ENCODE results near the gene NR1D1. TPM values are rescaled to one million over a fixed set of nuclear protein-coding genes. Genes with fewer than 3 reads are reported as not detected.

Gene NR1D1
- total RNA-seq, 1 donor: 6.5 TPM

GRCh38 chr17:40065769-40066510, 34.4 kb downstream of the NR1D1 start:
- no peak for DNase-seq (ENCODE audit: low read depth)
- no peak overlapping the region for H3K4me3 ChIP-seq (ENCODE audit: low read depth, low read length)
- TF ChIP-seq, protein P1, sequence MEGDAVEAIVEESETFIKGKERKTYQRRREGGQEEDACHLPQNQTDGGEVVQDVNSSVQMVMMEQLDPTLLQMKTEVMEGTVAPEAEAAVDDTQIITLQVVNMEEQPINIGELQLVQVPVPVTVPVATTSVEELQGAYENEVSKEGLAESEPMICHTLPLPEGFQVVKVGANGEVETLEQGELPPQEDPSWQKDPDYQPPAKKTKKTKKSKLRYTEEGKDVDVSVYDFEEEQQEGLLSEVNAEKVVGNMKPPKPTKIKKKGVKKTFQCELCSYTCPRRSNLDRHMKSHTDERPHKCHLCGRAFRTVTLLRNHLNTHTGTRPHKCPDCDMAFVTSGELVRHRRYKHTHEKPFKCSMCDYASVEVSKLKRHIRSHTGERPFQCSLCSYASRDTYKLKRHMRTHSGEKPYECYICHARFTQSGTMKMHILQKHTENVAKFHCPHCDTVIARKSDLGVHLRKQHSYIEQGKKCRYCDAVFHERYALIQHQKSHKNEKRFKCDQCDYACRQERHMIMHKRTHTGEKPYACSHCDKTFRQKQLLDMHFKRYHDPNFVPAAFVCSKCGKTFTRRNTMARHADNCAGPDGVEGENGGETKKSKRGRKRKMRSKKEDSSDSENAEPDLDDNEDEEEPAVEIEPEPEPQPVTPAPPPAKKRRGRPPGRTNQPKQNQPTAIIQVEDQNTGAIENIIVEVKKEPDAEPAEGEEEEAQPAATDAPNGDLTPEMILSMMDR (IDR thresholded peaks at IDR 0.05; ENCODE audit: insufficient read depth, low read length): no peak

DNA sequence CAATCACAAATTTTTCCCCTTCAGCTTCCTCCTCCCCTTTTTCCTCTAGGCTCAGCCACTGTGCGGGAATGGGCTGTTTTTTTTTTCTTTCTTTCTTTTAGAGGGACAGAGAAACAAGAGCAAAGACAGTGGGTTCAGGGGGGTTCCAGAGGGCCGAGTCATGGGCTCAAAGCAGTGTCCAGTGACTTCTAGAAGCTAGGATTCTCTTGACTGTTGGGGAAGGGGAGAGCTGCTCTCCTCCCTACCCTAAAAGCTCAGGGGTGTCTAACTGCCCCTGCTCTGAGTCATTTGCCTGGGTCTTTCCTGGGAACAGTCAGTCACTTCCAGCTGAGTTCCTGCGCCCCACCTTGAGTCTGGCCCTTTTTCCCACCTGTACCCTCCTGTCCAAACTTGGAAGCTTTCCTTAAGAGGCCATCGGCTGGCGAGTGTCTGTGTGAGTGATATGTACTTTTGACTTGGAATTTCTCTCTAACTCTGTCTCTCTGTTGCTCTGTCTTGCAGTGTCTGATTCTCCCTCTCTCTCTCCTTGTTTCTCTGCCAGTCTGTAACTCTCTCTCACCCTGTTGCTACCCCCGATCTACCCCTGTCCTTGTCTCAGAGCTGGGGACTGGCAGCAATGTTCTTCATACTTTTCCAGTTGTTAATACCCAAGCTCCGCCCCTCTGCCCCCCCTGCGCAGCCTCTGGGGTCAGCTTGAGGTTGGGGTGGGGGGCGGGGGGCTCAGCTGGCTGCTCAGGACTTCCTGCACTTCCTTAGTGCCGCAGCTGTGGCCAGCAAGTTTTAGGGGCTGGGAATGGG, 35.2 kb downstream of the NR1D1 start:
- peak overlapping the region; percentile 93 for H3K4me3 ChIP-seq (ENCODE audit: low read depth, low read length)
- TF ChIP-seq, protein P1 (IDR thresholded peaks at IDR 0.05; ENCODE audit: insufficient read depth, low read length): no peak
- peak; percentile 49 for DNase-seq (ENCODE audit: low read depth)

- peak overlapping the region; percentile 93 for H3K4me3 ChIP-seq (ENCODE audit: low read depth, low read length)
- no peak for DNase-seq (ENCODE audit: low read depth)
- TF ChIP-seq, protein P1 (IDR thresholded peaks at IDR 0.05; ENCODE audit: insufficient read depth, low read length): no peak
Observed at GRCh38 chr17:40063901-40064531, 36.4 kb downstream of the NR1D1 start.

DNA sequence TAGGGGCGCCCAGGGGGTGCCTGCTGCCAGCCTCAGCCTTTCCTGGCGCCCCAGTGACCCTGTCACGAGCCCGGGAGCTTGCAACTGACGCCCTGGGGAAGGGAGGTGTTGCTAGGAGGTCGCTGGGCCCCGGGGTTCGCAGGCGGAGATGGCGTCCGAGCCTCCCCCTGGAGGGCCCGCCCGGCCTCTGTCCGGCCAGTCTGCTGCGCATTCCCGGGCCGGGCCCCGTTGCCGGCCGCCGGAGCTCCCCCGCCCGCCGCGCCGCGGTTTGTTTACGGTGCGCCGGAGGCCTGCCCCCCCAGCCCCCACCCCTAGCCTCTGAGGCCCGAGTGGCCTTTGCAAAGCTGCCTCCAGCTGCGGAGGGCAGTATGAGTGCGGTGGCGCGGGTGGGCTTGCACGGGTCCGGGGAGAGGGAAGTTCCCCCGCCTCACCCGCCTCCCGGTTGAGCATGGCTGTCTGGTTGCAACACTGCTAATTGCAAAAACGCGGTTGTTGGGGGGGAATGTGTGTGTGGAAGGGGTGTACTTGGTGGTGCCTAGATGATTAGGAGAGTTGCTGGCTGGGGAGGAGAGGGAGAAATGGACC, 37.1 kb downstream of the NR1D1 start:
- no peak for DNase-seq (ENCODE audit: low read depth)
- peak overlapping the region; percentile 93 for H3K4me3 ChIP-seq (ENCODE audit: low read depth, low read length)
- TF ChIP-seq, protein P1 (IDR thresholded peaks at IDR 0.05; ENCODE audit: insufficient read depth, low read length): peak; percentile 5

- DNase-seq (ENCODE audit: low read depth): no peak
- TF ChIP-seq, protein P1 (IDR thresholded peaks at IDR 0.05; ENCODE audit: insufficient read depth, low read length): peak; percentile 0
- peak within 1 kb of the TSS; percentile 93 for H3K4me3 ChIP-seq (ENCODE audit: low read depth, low read length)
Observed at GRCh38 chr17:40062329-40063186, 37.8 kb downstream of the NR1D1 start, which contains the start of gene THRA. TSS of gene THRA (plus strand) at chr17:40062965. CDS start at chr17:40074489, 11,524 bp downstream.
